Stimulated activated CD8-positive, alpha-beta memory T cell treated with anti-CD3 and anti-CD28 coated beads, Interleukin-7, amount 100 ng/mL, for 48 hours (primary cell): ENCODE measurements around the gene BBC3.
"Not testable (repeated sequence)": the region's sequence is repeated elsewhere in the genome, so short reads cannot be mapped to it uniquely, and the experiment has no call there.

Source experiments
- DNase-seq, 2 donors: peaks; one replicate each; pipeline ENCODE4 v3.0.0-alpha.2; 2020; ENCODE audit warnings: low read depth in 1 of 2; ENCODE audit errors: extremely low read depth in 1 of 2

The BBC3 gene

GRCh38 chr19:47258895-47259555, 28.0 kb upstream of the BBC3 start:
- DNase-seq: no peak

DNA sequence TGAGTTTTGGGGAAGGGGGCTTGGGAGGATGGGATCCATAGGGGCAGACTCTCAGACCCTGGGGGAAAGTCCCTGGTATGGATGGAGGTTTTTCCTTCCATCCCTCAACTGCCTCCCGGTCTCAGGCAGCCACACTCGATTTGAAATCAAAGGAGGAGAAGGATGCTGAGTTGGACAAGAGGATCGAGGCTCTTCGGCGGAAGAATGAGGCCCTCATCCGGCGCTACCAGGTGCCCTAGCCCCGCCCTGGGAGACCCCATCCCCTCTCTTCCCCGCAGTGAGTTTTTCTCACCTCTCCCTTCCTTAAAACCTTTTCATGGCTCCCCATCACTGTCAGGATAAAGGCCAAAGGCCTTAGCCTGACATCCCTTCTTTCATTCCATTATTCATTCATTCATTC, 27.4 kb upstream of the BBC3 start:
- no peak for DNase-seq

DNA sequence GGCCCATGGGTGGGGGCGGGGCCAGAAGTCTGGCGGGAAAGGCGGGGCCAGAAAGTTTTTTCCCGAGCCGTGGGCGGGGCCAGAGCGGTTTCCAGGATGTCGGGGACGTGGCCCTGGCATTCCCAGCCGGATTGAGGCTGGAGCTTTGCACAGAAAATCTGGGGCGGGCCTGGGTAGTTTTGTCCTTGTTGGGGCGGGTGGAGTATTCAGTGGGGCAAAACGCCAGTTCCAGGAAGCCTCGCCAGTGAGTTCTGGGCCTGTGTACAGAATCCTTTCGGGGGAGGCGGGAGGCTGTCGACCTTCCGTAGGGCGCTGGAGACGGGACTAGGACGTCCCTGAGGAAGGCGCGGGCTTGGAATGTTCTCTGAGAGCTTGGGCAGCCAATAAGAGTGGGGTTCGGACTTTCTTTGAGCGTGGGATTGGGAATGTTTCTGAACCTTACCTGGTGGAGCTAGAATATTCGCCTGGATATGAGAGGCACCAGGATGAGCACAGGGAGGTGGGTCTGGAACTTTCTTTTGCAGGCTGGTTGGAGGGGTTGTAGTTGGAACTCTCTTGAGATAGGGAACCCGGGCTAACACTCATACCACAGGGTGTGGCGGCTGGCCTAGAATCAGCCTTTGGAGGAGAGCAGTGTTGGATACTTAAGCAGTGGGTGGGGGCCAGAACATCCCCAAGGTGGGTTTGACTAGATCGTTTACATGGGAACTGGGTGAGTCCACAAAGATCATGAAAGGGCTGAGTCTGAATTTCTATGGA, 26.6 kb upstream of the BBC3 start:
- DNase-seq: no peak

DNA sequence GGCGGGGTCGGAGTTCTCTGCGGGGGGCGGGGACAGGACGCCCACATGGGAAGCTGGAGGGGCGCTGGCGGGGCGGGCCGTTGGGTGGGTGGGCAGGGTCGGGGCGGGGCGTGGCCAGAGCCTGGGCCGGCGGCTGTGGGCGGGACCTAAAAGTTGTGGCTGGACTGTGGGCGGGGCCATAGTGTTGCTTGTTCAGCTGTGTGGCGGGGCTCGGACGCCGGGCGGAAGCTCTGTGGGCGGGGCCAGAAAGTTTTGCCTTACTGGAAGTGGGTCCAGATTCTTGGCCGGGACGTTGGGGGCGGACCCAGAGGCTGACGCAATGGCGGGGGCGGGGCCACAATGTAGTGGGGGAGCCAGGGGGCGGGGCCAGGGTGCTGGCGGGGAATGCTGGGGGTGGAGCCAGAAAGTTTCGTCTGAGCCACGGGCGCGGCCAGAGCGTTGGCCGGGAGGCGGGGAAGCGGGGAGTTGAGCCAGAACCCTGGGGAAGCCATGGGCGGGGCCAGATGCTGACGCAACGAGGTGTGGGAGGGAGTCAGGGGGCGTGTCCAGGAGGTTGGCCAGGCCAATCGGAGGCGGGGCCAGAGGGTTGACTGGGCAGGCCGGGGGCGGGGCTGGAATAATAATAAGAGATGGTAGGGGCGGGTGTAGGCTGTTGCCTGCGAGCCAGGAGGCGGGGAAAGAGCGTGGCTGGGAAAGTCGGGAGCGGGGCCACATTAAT, 25.9 kb upstream of the BBC3 start:
- DNase-seq: peak; percentile 99 to 100

DNA sequence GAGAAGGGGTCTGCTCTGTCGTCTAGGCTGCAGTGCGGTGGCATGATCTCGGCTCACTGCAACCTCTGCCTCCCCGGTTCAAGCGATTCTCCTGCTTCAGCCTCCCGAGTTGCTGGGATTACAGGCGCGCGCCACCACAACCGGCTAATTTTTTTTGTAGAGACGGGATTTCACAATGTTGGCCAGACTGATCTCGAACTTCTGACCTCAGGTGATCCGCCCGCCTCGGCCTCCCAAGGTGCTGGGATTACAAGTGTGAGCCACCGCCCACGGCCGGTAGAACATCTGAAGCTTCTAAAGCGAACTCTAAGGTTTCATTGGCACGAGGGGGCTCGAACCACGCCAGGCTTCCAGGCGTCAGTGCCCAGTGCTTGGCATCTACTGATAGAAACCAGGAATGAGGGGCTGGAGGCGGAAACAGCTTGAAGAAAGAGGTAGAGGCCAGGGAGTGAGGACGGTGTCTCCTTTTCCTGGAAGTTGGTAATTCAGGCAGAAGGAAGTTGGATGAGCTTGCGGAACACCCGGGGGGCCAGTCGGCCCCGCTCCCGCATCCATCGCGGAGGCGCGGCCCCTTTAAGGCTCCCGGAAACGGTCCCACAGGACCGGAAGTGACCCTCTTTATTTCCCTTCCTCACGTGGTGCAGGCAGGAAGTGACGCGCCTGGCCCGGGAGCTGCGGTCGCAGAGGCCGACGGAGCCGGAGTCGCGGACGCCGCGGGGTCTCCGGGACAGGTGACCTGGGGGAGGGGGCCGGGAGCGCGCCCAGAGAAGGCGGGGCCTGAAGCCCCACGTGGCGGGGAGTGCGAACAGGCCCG, 25.1 kb upstream of the BBC3 start, which contains the start of gene CCDC9:
Gene CCDC9 (plus strand): TSS at position 647 of the 814 bp plus-strand sequence. CDS start 1,876 bp downstream, outside the sequence.
- peak; percentile 92 to 95 for DNase-seq

GRCh38 chr19:47253970-47254369, 23.0 kb upstream of the BBC3 start:
- no peak for DNase-seq

- no peak for DNase-seq
Measured at GRCh38 chr19:47253467-47253881, 22.5 kb upstream of the BBC3 start.

DNA sequence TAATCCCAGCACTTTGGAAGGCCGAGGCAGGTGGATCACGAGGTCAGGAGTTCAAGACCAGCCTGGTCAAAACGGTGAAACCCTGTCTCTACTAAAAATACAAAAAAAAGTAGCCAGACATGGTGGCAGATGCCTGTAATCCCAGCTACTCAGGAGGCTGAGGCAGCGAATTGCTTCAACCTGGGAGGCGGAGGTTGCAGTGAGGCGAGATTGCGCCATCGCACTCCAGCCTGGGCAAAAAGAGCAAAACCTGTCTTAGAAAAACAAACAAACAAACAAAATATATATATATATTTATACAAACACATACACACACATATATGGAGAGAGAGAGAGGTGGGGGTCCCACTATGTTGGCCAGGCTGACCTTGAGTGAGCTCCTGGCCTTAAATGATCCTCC, 22.0 kb upstream of the BBC3 start:
- not testable (repeated sequence) for DNase-seq

DNA sequence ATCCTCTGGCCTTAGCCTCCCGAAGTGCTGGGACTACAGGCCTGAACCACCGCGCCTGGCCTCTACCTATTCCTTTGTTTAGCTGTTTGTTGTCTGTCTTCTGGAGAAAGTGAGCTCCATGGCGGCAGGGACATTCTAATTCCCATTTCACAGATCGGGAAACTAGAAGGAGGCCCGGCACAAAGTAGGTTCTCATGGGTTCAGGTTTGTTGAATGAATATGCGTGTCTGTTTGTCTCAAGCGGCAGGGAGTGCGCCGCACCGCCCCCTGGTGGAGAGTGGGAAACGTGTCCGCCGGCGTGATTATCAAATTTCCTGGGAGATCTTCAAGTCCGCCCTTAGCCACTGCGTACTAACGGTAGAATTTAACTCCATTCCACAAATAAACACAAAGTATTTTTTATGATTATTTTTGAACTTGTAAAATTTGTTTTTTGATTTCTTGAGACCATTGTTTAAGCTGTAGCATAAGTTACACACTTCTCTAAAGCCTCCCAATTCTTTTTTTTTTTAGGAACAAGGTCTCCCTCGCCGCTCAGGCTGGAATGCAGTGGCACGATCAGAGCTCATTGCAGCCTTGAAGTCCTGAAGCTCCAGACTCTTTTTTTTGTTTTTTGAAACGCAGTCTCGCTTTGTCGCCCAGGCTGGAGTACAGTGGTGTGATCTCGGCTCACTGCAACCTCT, 16.4 kb upstream of the BBC3 start:
- DNase-seq: no peak

GRCh38 chr19:47243776-47244547, 13.0 kb upstream of the BBC3 start:
- peak; percentile 89 for DNase-seq

GRCh38 chr19:47243364-47243775, 12.4 kb upstream of the BBC3 start:
- no peak for DNase-seq

DNA sequence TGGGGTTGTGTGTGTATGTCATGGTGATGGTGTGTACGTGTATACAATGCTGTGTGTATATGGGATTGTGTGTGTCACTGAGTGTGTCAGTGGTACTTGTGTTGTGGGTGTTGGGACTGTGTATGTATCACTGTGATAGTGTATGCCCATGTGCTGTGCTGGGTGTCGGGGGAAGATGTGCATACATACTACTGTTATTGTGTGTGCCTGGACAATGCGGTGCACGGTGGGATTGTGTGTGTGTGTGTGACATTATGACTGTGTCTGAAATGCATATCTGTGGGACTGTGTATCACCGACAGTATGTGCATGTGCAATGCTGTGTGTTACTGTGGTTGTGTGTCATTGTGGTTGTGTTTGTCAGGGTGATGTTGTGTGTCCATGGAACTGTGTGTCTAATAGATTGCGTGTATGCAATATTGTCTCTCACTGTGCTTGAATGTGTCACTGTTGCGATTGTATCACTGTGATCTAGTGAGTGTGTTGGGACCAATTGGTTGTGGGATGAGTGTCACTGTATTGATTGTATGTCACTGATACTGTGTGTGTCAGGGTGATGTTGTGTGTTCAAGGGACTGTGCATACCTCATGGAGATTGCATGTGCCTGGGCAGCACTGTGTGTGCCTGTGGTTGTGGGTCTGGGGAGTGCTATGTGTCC, 11.0 kb upstream of the BBC3 start:
- no peak for DNase-seq

GRCh38 chr19:47240996-47241918, 10.3 kb upstream of the BBC3 start:
- peak in 1 of 2 donors; percentile 74 for DNase-seq

GRCh38 chr19:47240556-47240955, 9.6 kb upstream of the BBC3 start:
- DNase-seq: no peak

- no peak for DNase-seq
Measured at GRCh38 chr19:47239610-47240296, 8.8 kb upstream of the BBC3 start.

DNA sequence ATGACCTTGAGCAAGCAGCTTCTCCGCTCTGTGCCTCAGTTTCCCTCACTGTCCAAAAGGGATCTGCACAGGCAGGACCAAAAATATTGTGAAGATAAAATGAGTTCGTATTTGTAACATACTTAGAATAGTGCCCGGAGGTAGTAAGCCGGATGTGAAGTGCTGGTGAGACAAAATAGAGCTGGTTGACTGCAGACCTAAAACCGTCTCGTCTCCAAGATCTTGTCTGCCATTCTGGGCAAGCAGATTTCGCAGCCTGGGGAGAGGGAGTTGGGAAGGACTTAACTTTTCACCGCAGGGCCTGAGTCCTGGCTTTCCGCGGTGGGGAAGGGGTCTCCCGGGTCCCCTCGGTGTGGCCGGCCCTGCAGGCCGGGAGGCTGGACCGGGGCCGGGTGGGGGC, 8.2 kb upstream of the BBC3 start:
- DNase-seq: no peak

DNA sequence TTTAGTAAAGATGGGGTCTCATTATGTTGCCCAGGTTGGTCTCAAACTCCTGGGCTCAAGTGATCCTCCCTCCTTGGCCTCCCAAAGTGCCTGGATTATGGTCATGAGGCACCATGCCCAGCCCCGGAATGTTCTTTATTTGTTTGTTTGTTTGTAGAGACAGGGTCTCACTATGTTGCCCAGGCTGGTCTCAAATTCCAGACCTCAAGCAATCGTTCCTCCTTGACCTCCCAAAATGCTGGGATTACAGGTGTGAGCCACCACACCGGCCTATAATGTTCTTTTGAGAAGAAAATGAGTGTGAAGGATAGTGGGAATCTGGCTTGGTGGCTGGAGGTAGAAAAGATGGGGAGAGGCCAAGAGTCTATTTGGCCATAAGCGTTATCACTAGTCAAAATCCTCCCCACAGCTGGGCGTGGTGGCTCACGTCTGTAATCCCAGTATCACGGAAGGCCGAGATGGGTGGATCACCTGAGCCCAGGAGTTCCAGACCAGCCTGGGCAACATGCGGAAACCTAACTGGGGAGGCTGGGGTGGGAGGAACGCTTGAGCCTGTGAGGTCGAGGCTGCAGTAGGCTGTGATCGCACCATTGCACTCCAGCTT, 5.2 kb upstream of the BBC3 start:
- no peak for DNase-seq
